Stimulated activated CD4-positive, alpha-beta T cell treated with anti-CD3 and anti-CD28 coated beads, Interleukin-2, amount 100 ng/mL, for 4 hours (primary cell): ENCODE results near the gene TSGA10IP.

ENCODE experiments used
- DNase-seq: peaks from one replicate; pipeline ENCODE4 v3.0.0-alpha.2; 2020; ENCODE audit warnings: low read depth

TSGA10IP gene

GRCh38 chr11:65945430-65945911 is at the start of gene TSGA10IP:
Gene TSGA10IP, plus strand, starts transcription at chr11:65945480. Its CDS starts 196 bp downstream, at chr11:65945676.
- no peak for DNase-seq

- no peak for DNase-seq
These were observed 49.7 kb upstream of the TSGA10IP start for GRCh38 chr11:65895482-65895981.

- no peak for DNase-seq
These were observed 49.0 kb upstream of the TSGA10IP start for GRCh38 chr11:65896034-65896999.

GRCh38 chr11:65897020-65897471 is 48.2 kb upstream of the TSGA10IP start:
- no peak for DNase-seq

- DNase-seq: no peak
These were observed 46.5 kb upstream of the TSGA10IP start for GRCh38 chr11:65898656-65899355.

- DNase-seq: peak; percentile 77
These were observed 45.7 kb upstream of the TSGA10IP start for GRCh38 chr11:65899356-65900124.

- peak; percentile 94 for DNase-seq
These were observed 45.0 kb upstream of the TSGA10IP start, which contains the start of gene FOSL1 for GRCh38 chr11:65900125-65900898. Gene FOSL1, minus strand, starts transcription at chr11:65900388. Its CDS starts 49 bp downstream, at chr11:65900339.

- no peak for DNase-seq
These were observed 44.4 kb upstream of the TSGA10IP start for GRCh38 chr11:65900899-65901180.

- DNase-seq: no peak
These were observed 42.2 kb upstream of the TSGA10IP start for GRCh38 chr11:65903068-65903481.

- no peak for DNase-seq
These were observed 41.6 kb upstream of the TSGA10IP start for GRCh38 chr11:65903715-65904114.

GRCh38 chr11:65906602-65907001 is 38.7 kb upstream of the TSGA10IP start:
- DNase-seq: no peak

GRCh38 chr11:65907878-65908277 is 37.4 kb upstream of the TSGA10IP start:
- DNase-seq: no peak

- DNase-seq: no peak
These were observed 33.4 kb upstream of the TSGA10IP start for GRCh38 chr11:65911682-65912568.

- no peak for DNase-seq
These were observed 32.4 kb upstream of the TSGA10IP start for GRCh38 chr11:65912845-65913244.

GRCh38 chr11:65915101-65915820 is 30.0 kb upstream of the TSGA10IP start:
- no peak for DNase-seq

- DNase-seq: no peak
These were observed 29.4 kb upstream of the TSGA10IP start for GRCh38 chr11:65915821-65916251.

- no peak for DNase-seq
These were observed 28.9 kb upstream of the TSGA10IP start for GRCh38 chr11:65916391-65916790.

- DNase-seq: no peak
These were observed 28.2 kb upstream of the TSGA10IP start for GRCh38 chr11:65917077-65917433.

GRCh38 chr11:65917434-65918210 is 27.7 kb upstream of the TSGA10IP start:
- DNase-seq: no peak
